ENCODE results near the gene SDK1.

SDK1 gene

DNA sequence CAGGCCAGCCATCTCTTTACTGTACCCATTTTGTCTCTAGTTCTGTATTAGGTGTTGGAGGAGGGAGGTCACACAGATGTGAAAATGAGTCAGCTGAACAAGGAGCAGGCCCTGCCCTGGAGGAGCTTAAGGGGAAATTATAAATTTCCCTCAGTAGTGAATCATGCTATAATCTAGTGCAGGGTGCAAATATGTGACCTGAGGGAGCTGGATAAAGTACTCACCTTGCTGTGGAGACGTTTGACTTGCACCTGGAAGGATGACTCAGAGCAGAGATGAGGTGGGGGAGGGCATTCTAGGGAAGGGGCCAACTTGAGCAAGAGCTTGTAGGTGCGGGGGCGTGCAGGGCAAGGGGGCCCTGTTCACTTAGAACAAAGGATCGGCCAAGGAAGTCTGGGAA lies 610.6 kb downstream of the SDK1 start:
- ATAC-seq (peak; percentile 37), DNase-seq (no peak)
- no peaks in the 10 kb centered on the region for H3K9me3 Mint-ChIP-seq
- H3K4me3 Mint-ChIP-seq: no peak overlapping the region
- H3K27ac Mint-ChIP-seq: no peak overlapping the region
- H3K4me1 Mint-ChIP-seq: peaks cover 5% of the 10 kb centered on the region
- no peaks in the 10 kb centered on the region for H3K27me3 Mint-ChIP-seq

GRCh38 chr7:3912291-3912690 lies 611.2 kb downstream of the SDK1 start:
- no peak for ATAC-seq
- no peak overlapping the region for H3K4me3 Mint-ChIP-seq
- peaks cover 8% of the 10 kb centered on the region for H3K4me1 Mint-ChIP-seq
- H3K9me3 Mint-ChIP-seq: peaks cover 0 to under 1% of the 10 kb centered on the region in 2 donors
- H3K27me3 Mint-ChIP-seq: no peaks in the 10 kb centered on the region
- DNase-seq: no peak
- H3K27ac Mint-ChIP-seq: no peak overlapping the region

- H3K27ac Mint-ChIP-seq: no peak overlapping the region
- no peak for ATAC-seq
- H3K4me1 Mint-ChIP-seq: peaks cover 26% of the 10 kb centered on the region
- no peak overlapping the region for H3K4me3 Mint-ChIP-seq
- DNase-seq: no peak
- H3K9me3 Mint-ChIP-seq: peaks cover 0 to 16% of the 10 kb centered on the region in 2 donors
- H3K27me3 Mint-ChIP-seq: no peaks in the 10 kb centered on the region
Observed at GRCh38 chr7:3914051-3914775, 613.2 kb downstream of the SDK1 start.

- Mint-ChIP-seq H3K9me3 (peaks cover 0 to 18% of the 10 kb centered on the region in 2 donors), H3K4me3 (no peak overlapping the region), H3K27ac (peak overlapping the region; percentile 4 to 79), H3K4me1 (peaks cover 27% of the 10 kb centered on the region), H3K27me3 (no peaks in the 10 kb centered on the region)
- DNase-seq: peak in 1 of 2 donors; percentile 16
- ATAC-seq: peak; percentile 70
Observed at GRCh38 chr7:3915337-3915878, 614.4 kb downstream of the SDK1 start.

GRCh38 chr7:3916146-3916545 lies 615.1 kb downstream of the SDK1 start:
- H3K4me3 Mint-ChIP-seq: no peak overlapping the region

DNA sequence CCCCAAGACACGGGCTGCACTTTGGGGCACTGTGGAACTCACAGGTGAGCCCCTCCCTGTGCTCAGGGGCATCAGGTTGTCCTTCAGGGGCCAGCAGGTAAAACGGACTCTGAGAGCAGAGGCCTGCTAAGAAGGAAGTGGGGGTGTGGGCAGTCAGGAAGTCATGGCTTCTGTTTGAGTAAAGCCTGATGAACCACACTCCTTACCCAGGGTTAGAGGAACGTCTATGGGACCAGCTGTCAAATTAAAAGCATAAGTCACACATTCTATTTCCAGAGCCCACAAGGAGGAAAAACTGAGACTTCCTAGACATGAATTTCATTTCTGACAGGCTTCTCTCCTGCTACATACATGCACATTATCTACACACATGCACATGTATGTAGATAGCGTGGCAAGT lies 616.4 kb downstream of the SDK1 start:
- Mint-ChIP-seq H3K4me3 (no peak overlapping the region), H3K9me3 (peaks cover 0 to 18% of the 10 kb centered on the region in 2 donors), H3K27me3 (no peaks in the 10 kb centered on the region), H3K4me1 (peaks cover 22% of the 10 kb centered on the region), H3K27ac (no peak overlapping the region)
- ATAC-seq: no peak
- DNase-seq: no peak

More at GRCh38 chr7:3916146-3916545, 615.1 kb downstream of the SDK1 start:
- Mint-ChIP-seq H3K4me1 (peaks cover 27% of the 10 kb centered on the region), H3K27ac (no peak overlapping the region), H3K9me3 (peaks cover 0 to 18% of the 10 kb centered on the region in 2 donors), H3K27me3 (no peaks in the 10 kb centered on the region)
- no peak for DNase-seq
- no peak for ATAC-seq

GRCh38 chr7:3918576-3918975 lies 617.5 kb downstream of the SDK1 start:
- ATAC-seq (no peak), DNase-seq (no peak)
- Mint-ChIP-seq H3K4me3 (no peak overlapping the region), H3K9me3 (peaks cover 0 to 18% of the 10 kb centered on the region in 2 donors), H3K4me1 (peaks cover 22% of the 10 kb centered on the region), H3K27ac (no peak overlapping the region), H3K27me3 (no peaks in the 10 kb centered on the region)

GRCh38 chr7:3922175-3922635 lies 621.2 kb downstream of the SDK1 start:
- Mint-ChIP-seq H3K4me1 (peaks cover 20% of the 10 kb centered on the region), H3K27ac (no peak overlapping the region), H3K4me3 (no peak overlapping the region), H3K9me3 (peaks cover 0 to 18% of the 10 kb centered on the region in 2 donors), H3K27me3 (peaks cover 16% of the 10 kb centered on the region)
- ATAC-seq (no peak), DNase-seq (no peak)

DNA sequence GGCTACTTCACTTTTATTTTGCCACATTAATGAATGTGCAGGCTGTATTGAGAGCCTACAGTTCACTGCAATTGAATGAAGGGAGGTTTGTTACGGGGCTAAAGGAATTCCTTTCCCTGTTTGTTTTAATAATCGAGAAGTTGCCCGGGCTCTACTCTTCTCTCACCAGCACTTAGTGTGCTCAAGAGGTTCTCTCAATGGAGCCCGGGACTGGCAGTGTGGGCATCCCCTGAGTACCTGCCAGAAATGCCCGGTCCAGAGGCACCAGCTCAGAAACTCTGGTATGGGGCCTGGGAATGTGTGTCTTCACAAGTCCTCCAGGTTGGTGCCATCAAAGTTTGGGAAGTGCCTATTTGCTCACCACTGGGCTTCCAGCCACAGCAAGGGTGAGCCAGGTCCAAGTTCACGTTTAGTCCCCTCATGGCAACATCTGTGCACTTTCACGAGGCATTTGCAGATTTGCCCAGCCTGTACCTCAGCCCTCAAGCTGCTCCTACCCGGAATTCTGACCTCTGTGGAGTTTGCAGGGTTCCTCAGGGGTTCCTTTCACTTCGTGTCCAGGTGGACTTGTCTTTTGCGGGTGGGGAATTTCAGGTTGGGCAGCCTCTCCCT lies 622.4 kb downstream of the SDK1 start:
- Mint-ChIP-seq H3K4me1 (peaks cover 9% of the 10 kb centered on the region), H3K4me3 (no peak overlapping the region), H3K27me3 (peaks cover 16% of the 10 kb centered on the region), H3K27ac (no peak overlapping the region), H3K9me3 (peaks cover 0 to 9% of the 10 kb centered on the region in 2 donors)
- no peak for DNase-seq
- ATAC-seq: no peak

DNA sequence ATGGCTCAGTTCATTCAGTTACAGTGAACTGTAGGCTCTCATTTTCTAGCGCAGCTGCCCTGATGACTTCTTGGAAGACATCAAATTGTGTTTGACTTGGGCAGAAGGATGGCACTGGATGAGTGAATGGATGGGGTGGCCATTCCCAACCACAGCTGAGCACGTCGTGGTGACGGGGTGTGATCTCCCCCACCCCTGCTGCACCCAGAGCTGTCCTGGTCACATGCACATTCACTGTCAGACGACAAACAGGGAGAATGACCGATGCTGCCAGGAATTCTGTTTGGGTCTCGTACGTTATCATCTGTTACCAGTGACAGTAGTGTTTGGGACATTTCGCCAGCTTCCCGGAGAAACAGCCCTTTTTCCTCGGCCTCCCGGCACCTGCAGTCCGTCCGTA lies 623.2 kb downstream of the SDK1 start:
- peaks cover 0 to under 1% of the 10 kb centered on the region in 2 donors for H3K9me3 Mint-ChIP-seq
- H3K4me3 Mint-ChIP-seq: no peak overlapping the region
- peaks cover under 1% of the 10 kb centered on the region for H3K4me1 Mint-ChIP-seq
- DNase-seq (no peak), ATAC-seq (no peak)
- peaks cover 23% of the 10 kb centered on the region for H3K27me3 Mint-ChIP-seq
- H3K27ac Mint-ChIP-seq: no peak overlapping the region

DNA sequence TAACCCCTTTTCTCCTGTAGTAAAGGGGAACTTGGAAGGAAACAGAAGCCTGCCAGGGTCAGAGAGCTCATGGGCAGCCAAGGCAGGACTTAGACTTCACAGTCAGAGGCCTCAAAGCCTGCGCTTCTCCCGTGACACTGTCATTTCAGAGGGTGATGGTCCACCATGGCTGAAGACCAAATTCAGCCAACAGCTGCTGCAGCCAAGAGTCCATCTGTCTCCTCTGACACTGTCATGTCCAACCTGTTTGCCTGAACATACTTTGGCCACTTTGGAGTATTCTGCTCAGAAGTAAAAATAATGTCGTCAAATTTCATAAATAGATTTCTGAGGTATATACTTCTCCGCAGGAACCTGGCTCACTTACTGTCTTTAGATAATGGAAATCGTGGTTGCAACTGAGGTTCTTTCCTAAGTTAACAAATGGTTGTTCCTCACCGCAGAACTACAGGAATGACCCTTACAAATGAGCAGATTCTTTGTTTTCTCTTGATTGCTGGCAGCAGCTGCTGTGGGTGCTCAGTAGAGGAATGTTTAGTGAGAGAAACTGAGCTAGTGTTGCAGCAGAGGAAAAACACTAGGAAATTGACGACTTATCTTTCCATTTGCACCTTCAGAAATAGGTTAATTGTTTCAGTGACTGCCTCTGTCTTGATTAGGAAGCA lies 626.5 kb downstream of the SDK1 start:
- H3K27me3 Mint-ChIP-seq: peaks cover 30% of the 10 kb centered on the region
- H3K4me1 Mint-ChIP-seq: no peaks in the 10 kb centered on the region
- no peaks in the 10 kb centered on the region for H3K9me3 Mint-ChIP-seq
- ATAC-seq (no peak), DNase-seq (no peak)
- no peak overlapping the region for H3K27ac Mint-ChIP-seq
- no peak overlapping the region for H3K4me3 Mint-ChIP-seq

DNA sequence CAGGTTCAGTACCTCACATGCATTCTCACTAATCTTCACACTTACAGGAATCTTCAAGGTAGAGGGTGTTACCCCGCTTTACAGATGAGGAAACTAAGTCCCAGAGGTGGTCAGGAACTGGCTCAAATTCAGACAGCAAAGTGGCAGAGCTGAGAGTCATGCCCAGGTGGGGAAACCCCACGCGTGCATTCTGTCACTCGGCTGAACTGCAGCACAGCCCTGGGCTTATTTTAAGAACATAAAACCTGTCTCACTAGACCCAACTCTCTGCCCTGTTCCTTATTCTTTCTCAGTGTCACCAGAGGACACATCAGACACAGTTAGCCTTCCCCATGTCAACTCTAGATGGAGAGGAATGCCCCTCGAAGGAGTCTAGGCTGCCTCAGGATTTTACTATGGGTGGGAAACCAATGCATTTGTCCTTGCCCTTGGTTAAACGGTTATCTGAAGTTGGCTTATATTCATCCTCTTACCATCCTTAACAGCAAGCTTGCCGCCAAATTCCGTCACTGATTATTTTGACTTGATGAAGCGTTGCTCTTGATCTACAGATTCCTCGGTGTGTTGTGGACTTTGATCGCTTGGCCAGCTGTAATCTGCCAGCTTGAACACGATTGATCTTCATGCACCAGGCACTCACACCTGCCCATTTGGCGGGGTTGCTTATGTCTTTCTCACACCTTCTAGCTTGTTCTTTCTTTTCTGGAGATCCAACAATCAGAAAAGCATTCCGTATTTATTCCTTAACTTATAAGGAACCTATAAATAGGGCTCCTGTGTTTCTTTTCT lies 627.9 kb downstream of the SDK1 start:
- no peak overlapping the region for H3K4me3 Mint-ChIP-seq
- H3K4me1 Mint-ChIP-seq: no peaks in the 10 kb centered on the region
- no peak overlapping the region for H3K27ac Mint-ChIP-seq
- no peaks in the 10 kb centered on the region for H3K9me3 Mint-ChIP-seq
- H3K27me3 Mint-ChIP-seq: peaks cover 28% of the 10 kb centered on the region
- no peak for ATAC-seq
- DNase-seq: no peak

- ATAC-seq (no peak), DNase-seq (no peak)
- Mint-ChIP-seq H3K4me1 (no peaks in the 10 kb centered on the region), H3K27ac (no peak overlapping the region), H3K27me3 (peaks cover 21% of the 10 kb centered on the region), H3K9me3 (peaks cover 0 to 16% of the 10 kb centered on the region in 2 donors), H3K4me3 (no peak overlapping the region)
Observed at GRCh38 chr7:3931843-3932242, 630.8 kb downstream of the SDK1 start.

- Mint-ChIP-seq H3K9me3 (peaks cover 0 to 18% of the 10 kb centered on the region in 2 donors), H3K4me3 (no peak overlapping the region), H3K27ac (no peak overlapping the region), H3K27me3 (peaks cover 7% of the 10 kb centered on the region), H3K4me1 (no peaks in the 10 kb centered on the region)
- DNase-seq (no peak), ATAC-seq (no peak)
Observed at GRCh38 chr7:3937146-3937545, 636.1 kb downstream of the SDK1 start.

- peaks cover 0 to 18% of the 10 kb centered on the region in 2 donors for H3K9me3 Mint-ChIP-seq
- no peaks in the 10 kb centered on the region for H3K4me1 Mint-ChIP-seq
- H3K27me3 Mint-ChIP-seq: peaks cover 7% of the 10 kb centered on the region
- DNase-seq (no peak), ATAC-seq (no peak)
- no peak overlapping the region for H3K4me3 Mint-ChIP-seq
- no peak overlapping the region for H3K27ac Mint-ChIP-seq
Observed at GRCh38 chr7:3937605-3938004, 636.6 kb downstream of the SDK1 start.

Measured in stimulated activated naive CD8-positive, alpha-beta T cell treated with anti-CD3 and anti-CD28 coated beads, Interleukin-15, amount 100 ng/mL, for 72 hours (primary cell).